Middle frontal gyrus (tissue), 1 donor: ENCODE data around the gene IQCE.
"Not testable (repeated sequence)": the region's sequence is repeated elsewhere in the genome, so short reads cannot be mapped to it uniquely, and the experiment has no call there.

ENCODE experiments used
- DNase-seq: peaks from one replicate; pipeline ENCODE4 v3.0.0-alpha.2; 2015; ENCODE audit warnings: low spot score; ENCODE audit errors: extremely low spot score

Gene IQCE

DNA sequence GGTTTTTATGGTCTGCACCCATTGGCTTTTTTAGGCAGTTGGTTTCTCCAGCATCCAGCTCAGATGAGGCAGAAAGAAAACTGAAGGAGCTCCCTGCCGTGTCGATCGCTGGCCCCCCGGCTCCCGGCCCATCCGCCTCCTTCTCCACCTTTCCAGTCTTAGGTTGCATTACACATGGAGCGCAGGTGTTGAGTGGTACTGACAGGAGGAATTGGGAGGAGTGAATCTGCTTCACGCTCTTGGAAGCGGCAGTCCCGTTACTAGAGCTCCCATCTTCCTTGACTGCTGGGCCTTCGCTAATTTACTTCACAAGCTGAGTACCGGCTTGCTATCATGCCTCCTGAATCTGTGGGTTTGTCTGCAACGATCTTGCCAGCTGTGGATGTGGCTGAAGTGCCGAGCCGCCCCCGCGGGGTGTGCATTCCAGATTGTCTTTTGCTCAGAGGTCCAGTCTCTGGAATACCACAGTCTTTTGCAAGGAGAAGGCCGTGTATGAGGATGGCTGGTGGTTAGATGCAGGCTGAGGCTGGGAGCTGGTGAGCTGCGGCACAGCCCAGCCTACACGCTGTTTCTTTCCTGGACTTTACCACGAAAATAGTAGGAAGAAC, 17.1 kb downstream of the IQCE start:
- no peak for DNase-seq

DNA sequence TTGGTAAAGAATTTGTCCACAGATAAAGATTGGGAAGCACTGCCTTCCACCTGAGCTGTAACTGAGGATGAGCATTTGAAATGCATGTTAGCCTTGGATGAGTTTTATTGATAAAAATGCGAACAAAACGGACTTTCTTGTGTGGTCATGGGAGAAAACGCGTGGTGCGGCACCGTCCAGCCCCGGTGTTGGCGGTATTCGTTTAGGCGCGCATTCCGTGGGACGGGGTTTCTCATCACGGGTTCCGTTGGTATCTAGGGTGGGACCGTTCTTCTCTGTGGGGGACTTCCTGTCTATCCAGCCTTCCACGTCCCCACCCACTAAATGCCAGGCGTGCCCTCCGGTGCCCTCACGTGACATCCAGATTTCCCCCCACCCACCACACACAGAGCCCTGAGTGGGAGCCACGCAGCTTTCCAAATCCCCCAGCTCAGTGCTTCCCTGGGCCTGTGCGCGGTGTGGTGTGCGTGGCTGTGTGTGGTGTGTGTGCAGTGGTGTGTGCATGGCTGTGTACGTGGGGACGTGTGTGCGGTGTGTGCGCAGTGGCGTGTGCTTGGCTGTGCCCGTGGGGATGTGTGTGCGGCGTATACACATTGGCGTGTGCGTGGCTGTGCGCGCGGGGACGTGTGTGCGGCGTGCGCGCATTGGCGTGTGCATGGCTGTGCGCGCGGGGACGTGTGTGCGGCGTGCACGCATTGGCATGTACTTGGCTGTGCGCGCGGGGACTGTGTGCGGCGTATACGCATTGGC, 18.1 kb downstream of the IQCE start:
- DNase-seq, result no peak

DNA sequence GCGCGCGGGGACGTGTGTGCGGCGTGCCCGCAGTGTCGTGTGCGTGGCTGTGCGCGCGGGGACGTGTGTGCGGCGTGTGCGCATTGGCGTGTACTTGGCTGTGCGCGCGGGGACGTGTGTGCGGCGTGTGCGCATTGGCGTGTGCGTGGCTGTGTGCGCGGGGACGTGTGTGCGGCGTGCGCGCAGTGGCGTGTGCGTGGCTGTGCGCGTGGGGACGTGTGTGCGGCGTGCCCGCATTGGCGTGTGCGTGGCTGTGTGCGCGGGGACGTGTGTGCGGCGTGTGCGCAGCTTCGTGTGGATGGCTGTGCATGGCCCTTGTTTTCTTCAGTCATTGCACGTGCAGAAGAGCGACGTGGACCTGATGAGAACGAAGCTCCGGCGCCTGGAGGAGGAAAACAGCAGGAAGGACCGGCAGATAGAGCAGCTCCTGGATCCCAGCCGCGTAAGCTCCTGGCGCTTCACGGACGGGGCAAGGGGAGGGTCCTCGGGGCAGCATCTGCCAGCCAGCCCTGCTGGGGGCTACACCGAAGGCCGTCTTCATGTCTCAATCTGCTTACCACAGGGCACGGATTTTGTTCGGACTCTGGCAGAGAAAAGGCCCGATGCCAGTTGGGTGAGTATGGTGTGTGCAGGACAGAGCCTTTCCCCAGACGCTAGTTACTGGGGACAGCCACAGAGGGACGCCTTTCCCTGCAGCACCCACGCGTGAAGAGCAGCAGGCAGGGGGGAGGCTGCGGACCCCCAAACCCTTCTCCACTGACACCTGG, 19.3 kb downstream of the IQCE start:
- no peak for DNase-seq

DNA sequence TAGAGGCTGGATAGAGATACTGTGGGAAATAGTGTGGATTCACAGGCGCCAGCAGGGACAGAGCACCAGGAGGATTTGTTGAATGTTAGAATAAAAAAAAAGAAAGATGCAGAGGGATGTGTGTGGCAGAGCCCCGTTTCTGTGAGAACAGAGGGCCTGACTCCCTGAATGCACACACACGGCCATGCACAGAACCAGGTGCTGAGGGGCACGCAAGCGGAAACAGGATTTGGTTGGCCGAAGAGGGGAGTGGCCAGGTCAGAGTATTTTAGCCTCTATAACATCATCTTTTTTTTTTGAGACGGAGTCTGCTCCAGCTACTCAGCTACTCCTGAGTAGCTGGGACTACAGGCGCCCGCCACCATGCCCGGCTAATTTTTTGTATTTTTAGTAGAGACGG, 21.9 kb downstream of the IQCE start:
- no peak for DNase-seq

DNA sequence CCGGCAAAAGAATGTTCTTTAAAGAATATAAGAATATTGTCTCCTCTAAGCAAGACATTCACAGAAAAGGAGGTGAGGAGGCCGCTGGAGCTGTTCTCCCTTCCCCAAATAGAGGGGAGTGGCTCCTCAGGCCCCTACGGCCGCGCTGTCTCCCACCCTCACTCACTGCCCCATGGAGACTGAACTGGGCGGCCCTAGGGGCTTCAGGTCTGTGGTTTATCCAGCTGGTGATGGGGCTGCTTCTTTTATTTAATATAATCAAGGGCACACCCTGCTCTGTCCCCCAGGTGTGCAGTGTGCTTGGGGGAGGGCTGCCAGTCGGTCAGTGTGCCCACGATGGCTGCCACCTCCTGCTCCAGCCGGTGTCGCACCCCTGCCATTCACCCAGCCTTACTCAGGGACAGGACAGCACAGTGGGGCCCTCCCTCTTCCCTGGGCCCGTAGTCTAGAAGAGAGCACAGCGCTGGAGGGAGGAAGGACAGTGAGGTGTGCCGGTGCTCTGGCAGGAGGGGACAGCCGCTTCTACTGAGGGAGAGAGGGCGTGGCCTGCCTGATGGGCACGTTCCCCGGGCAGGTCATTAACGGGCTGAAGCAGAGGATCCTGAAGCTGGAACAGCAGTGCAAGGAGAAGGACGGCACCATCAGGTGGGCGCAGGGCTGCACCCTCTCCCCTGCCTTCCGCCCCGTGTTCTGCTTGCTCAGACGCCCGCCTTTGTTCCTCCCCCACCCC, 23.4 kb downstream of the IQCE start:
- no peak for DNase-seq

DNA sequence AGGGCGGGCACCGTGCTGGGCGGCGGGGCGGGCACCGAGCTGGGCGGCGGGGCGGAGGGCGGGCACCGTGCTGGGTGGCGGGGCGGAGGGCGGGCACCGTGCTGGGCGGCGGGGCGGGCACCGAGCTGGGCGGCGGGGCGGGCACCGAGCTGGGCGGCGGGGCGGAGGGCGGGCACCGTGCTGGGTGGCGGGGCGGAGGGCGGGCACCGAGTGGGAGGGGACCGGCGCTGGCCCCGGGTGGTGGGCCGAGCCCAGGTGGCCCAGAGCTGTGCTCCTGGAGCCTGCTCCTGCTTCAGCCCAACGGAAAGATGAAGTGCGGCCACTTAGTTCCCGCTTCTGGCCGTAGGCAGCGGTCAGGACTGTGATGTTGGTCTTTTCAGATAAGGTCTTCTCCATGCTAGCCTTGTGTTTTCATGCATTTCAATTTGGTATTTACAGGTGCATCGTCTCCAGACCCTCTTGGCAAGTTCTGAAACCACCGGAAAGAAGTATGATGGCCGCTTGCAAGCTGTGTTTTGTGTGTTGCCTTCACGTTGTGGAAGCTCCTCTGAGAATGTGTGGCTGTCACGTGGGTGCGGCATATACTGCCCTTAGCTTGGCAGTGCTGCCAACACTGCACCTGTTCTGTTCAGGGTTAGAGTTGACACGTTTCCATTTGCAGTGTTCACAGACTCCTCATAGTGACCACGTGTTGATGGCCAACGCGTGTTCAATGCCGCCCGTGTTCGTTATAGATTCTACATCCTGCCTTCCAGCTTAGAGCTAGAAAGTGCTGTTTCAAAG, 25.2 kb downstream of the IQCE start:
- no peak for DNase-seq

DNA sequence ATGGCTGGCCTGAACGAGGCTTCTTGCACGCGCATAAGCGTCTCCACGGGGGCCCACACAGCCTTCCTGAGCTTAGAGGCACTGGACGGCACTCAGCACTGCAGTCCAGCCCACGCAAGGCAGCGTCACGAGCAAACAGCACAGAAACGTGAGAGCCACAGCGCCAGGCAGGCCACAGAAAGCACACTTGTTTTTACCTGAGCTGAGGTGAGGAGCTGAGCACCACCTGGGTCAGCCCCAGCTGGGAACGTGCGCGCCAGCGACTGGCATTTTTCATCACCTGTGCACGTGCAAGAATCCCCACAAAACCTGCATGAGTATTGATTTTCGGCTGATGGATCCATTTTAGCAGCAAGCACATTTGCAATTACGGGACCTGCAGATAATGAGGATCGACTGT, 26.7 kb downstream of the IQCE start:
- DNase-seq, result no peak

DNA sequence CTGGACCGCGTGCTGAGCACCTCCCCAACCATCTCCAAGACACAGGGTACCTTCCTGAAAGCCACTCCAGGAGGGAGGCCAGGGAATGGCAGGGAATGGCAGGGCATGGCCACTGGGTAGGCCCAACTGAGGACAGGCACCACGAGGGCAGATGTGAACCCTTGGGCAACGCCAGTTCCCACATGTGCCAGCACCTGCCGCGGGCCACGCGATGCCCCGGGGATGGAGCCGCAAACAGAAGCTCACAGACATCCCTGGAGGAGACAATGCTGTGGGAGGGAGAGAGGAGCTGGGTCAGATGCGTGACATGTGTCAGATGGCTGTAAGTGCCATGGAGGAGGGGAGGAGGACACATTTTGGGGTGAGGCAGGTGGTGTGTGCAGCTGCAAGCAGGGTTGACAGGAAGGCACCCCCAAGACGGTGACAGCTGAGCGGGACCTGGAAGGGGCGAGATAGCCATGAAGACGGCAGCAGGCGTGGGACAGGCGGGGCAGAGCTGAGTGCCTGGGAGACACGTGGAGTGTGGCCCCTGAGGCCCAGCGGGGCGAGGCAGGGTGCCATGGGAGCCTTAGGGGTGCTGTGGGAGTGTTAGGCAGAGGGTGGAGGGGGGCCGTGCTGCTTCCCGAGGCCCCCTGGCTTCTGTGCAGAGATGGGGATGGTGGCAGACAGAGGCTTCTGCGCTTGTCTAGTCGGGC, 27.7 kb downstream of the IQCE start:
- no peak for DNase-seq

DNA sequence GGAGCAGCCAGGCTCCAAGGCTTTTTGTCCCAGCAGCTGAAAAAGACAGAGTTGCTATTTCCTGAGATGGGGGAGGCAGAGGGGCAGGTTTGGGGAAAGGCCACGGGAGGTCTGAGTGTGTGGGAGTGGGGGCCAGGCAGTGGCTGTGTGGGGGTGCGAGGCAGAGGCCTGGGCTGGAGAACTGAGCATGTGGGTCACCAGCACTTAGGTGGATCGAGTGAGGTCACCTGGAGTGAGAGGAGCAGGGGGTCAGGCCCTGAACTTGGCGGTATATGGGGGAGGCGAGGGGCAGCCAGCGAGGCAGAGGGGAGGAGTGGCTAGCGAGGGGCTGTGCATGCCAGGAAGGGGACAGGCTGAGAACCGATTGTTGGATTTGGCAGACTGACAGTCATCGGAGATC, 28.4 kb downstream of the IQCE start:
- DNase-seq, result no peak

DNA sequence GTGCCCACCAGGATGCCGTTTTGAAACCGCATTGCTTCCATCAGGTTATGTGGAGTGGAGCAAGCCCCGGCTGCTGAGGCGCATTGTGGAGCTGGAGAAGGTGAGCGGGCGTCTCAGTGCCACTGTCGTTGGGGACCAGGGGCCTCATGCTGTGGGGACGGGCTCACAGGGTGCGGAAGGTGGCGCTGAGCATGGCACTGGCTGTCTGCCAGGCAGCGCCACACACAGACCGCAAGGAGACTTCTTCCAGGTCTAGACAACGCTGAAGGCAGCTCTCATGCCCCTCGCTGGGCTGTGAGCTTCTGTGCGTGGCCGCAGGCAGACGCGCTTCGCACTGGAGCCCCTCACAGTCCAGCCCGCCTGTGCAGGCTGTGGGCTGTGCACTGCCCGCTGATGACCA, 29.0 kb downstream of the IQCE start:
- no peak for DNase-seq

DNA sequence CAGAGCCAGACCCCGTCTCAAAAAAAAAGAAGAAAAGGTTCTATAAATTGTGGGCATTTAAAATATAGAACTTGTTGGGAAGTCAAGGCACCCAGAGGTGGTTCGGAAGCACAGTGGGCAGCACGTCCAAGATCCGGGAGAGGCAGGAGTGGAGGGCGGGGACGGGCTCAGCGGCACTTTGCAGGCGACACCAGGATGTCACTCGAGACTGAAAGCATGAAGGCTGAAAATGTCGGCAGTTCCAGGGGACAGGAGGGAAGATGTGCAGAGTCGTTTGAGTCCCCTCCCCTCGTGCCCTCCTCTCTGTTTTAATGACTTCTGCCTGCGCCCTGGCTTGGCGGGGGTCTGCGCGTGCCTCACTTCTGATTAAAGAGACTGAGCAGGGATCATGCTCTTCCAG, 30.6 kb downstream of the IQCE start:
- no peak for DNase-seq

DNA sequence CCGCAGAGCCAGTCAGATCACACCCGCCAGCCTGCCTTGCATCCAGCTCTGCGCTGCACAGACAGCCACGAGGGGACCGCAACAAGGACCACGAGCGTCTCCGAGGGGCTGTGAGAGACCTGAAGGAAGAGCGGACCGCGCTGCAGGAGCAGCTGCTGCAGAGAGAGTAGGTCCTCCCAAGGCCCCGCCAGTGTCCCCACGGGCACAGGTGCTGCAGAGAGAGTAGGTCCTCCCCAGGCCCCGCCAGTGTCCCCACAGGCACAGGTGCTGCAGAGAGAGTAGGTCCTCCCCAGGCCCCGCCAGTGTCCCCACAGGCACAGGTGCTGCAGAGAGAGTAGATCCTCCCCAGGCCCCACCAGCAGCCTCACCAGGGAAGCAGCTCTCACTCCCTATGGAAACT, 31.2 kb downstream of the IQCE start:
- not testable (repeated sequence) for DNase-seq

DNA sequence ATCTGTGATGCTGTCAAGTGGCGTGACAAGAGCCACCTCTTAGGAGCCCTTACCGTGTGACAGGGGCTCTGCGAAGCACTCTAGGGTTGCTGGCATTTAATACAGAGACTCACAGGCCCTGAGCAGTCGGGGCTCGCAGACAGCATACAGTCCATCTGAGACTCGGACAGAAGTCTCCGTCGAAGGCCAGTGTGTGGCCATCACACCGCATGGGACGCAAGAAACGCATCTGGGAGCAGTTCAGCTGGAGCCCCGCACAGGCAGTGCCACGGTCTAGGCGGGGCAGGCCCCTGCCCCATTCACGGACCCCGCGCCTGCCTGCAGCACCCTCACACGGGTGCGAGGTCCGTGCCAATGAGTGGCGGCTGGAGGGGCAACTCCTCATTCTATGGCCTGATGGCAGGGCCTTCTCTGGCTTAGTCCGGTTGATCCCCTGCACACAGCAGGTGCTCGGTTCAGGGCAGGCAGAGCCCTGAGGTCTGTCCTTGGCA, 33.6 kb downstream of the IQCE start:
- no peak for DNase-seq

DNA sequence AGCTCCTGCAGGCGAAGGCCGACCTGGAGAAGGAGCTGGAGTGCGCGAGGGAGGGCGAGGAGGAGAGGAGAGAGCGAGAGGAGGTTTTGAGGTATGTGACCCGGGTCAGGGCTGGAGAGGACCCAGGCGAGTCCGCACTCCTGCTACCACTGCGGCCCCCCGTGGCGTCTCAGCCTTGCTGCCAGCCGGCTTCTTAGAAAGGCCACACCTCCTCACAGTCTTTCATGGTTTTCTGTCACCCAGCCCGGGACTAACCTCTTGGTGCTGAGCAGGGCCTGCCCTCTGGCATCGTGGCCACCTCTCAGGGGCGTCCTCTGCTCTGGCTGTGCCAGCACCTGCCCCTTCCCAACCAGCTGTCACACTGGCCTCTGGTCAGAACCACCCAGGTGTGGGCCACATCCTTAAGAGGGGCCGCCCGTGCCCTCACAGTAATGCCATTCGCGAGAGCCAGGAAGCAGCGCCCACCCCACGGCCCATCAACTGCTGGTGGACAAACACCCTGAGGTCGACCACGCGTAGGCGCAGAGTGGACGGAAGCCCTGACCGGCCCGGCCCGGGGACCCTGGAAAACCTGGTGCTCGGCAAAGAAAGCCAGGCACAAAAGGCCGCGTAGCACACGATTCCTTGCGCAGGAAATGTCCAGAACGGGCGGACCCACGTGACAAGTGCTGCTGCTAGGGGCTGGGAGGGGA, 34.4 kb downstream of the IQCE start:
- no peak for DNase-seq

DNA sequence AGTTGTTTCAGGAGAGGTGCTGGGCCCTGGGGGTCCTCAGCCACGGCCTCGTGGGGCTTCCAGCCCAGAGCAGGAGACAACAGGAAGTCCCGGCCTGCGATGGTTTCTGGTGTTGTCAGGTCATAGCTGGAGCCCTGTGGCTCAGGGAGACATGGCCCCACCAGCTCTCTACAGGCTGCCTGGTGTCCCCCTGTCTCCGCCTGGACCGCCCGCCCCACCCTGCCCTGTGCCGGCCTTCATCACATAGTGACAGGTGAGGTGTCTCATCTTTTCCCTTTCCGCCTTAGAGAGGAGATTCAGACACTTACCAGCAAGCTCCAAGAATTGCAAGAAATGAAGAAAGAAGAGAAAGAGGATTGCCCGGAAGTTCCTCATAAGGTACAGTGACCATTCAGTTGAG, 35.8 kb downstream of the IQCE start:
- no peak for DNase-seq

DNA sequence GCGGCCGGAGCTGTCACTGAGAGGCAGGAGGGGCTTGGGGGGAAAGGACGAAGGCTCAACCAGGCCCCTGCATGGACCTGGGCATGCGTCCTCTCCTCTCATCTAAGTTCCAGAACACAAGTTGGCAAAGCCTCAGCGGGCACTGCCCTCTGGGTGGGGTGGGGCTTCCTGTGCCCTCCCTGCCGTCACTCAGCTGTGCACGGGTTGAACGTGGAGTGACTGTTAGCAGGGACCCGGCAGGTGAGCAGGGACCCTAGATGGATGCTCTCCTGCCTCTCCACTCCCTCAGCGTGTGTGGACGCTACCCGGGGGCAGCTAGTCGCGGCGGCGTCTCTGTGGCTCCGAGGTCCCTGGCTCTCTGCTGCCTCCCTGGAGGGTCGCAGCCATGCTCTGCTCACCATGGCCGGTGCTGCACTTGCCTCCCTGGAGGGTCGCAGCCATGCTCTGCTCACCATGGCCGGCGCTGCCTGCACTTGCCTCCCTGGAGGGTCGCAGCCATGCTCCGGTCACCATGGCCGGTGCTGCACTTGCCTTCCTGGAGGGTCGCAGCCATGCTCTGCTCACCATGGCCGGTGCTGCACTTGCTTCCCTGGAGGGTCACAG, 36.6 kb downstream of the IQCE start:
- DNase-seq, result no peak

DNA sequence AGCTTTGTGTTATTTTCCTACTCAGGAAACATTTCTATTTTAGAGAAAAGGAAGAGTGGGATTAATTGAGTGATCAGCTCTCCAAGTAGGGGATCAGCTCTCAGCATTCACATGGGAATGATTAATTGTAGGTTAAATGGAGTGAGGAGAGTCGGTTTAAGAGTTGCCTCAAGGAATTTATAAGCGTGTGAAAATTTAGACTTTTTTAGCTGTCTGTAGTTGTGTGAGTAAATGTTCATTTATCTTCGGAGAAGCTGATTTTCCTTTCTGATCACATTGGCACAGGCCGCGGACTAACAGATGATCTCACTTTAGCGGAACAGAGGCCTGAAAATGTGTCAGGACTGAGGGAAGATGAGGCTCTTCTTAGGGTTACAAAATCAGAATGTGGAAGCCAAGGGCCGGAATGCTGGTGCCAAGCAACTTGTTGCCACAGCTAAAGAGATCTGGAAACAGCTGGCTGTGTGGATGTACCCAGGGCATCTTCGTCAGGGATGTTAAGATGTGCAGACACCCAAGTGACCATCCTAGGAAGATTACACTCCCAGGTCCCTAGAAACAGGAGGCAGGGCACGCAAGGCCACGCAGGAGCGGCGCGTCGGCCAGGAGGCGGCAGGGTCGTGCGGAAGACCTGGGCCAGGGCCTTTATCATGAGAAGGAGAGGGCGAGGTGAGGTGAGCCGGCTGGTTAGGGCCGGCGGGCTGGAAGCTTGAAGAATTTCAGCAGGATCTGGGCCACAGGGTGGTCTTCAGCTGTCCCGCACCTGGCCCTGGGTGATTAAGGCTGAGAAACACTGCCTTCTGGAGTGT, 37.9 kb downstream of the IQCE start:
- no peak for DNase-seq

DNA sequence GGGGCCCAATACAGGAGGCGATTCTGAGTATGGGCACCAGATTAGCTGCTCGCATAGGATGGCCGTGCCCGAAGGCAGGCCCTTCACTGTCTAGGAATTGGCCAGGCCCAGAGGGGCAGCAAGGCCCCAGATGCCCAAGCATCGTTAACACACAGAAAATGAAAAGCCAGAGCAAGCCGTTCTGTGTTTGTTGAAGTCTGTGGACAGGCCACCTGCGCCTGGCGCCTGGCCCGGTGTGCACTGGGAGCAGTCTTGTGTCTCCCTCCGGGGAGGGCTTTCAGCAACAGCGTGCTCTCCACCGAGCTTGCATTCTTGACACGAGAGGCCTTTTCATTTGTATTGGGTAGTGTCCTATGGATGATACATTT, 38.5 kb downstream of the IQCE start:
- no peak for DNase-seq
